ENCODE measurements around the gene NAIF1.

NAIF1 gene

GRCh38 chr9:128054087-128054486 is 13.0 kb downstream of the NAIF1 start:
- H3K79me2 ChIP-seq (ENCODE audit: insufficient read depth, low read length), result no peaks in the 10 kb centered on the region
- no peaks in the 10 kb centered on the region for H3K9me3 ChIP-seq (ENCODE audit: low read length)
- H3K27me3 ChIP-seq (ENCODE audit: insufficient read depth, low read length), result no peaks in the 10 kb centered on the region
- no peaks in the 10 kb centered on the region for H3F3A ChIP-seq (ENCODE audit: insufficient read depth, low read length)
- no peak overlapping the region for H3K4me2 ChIP-seq (ENCODE audit: low read length)
- H4K20me1 ChIP-seq (ENCODE audit: insufficient read depth, low read length), result no peaks in the 10 kb centered on the region
- H3K36me3 ChIP-seq (ENCODE audit: insufficient read depth, low read length), result no peaks in the 10 kb centered on the region
- TF ChIP-seq, protein P1, sequence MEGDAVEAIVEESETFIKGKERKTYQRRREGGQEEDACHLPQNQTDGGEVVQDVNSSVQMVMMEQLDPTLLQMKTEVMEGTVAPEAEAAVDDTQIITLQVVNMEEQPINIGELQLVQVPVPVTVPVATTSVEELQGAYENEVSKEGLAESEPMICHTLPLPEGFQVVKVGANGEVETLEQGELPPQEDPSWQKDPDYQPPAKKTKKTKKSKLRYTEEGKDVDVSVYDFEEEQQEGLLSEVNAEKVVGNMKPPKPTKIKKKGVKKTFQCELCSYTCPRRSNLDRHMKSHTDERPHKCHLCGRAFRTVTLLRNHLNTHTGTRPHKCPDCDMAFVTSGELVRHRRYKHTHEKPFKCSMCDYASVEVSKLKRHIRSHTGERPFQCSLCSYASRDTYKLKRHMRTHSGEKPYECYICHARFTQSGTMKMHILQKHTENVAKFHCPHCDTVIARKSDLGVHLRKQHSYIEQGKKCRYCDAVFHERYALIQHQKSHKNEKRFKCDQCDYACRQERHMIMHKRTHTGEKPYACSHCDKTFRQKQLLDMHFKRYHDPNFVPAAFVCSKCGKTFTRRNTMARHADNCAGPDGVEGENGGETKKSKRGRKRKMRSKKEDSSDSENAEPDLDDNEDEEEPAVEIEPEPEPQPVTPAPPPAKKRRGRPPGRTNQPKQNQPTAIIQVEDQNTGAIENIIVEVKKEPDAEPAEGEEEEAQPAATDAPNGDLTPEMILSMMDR (IDR thresholded peaks at IDR 0.05; ENCODE audit: low read length), result no peak
- TF ChIP-seq EZH2 (IDR thresholded peaks at IDR 0.05; ENCODE audit: borderline replicate concordance, low read length), result no peak
- peaks cover 11% of the 10 kb centered on the region for H3K4me1 ChIP-seq (ENCODE audit: insufficient read depth, low read length, severe bottlenecking)
- no peak overlapping the region for H3K27ac ChIP-seq (ENCODE audit: low read depth, low read length, poor library complexity, severe bottlenecking)
- H3K9ac ChIP-seq (ENCODE audit: low read length), result no peak overlapping the region
- H3K9me2 ChIP-seq (ENCODE audit: low read depth, low read length), result no peaks in the 10 kb centered on the region
- no peak overlapping the region for H2AFZ ChIP-seq (ENCODE audit: low read length)
- no peak overlapping the region for H3K4me3 ChIP-seq (ENCODE audit: low read depth, low read length, poor library complexity, severe bottlenecking)

DNA sequence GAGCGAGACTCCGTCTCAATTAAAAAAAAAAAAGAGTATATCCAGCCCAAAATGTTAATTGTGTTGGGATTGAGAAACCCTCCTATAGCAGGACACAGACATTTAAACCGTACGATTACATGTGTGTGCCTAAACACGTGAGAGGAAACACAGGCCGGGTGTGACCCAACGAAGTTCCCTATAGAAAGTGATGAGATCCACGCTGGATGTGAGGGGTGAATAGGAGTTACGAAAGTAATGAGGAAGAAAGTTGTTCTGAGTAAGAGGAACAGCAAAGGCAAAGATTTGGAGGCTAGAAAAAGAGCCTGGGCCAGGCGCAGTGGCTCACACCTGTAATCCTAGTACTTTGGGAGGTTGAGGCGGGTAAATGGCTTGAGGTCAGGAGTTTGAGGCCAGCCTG is 13.6 kb downstream of the NAIF1 start:
- TF ChIP-seq, protein P1 (IDR thresholded peaks at IDR 0.05; ENCODE audit: low read length), result no peak
- no peak for TF ChIP-seq EZH2 (IDR thresholded peaks at IDR 0.05; ENCODE audit: borderline replicate concordance, low read length)
- Histone ChIP-seq H3K9me3 (ENCODE audit: low read length) (no peaks in the 10 kb centered on the region), H3F3A (ENCODE audit: insufficient read depth, low read length) (no peaks in the 10 kb centered on the region), H3K4me3 (ENCODE audit: low read depth, low read length, poor library complexity, severe bottlenecking) (no peak overlapping the region), H3K79me2 (ENCODE audit: insufficient read depth, low read length) (no peaks in the 10 kb centered on the region), H2AFZ (ENCODE audit: low read length) (no peak overlapping the region), H3K4me1 (ENCODE audit: insufficient read depth, low read length, severe bottlenecking) (peaks cover 11% of the 10 kb centered on the region), H3K27ac (ENCODE audit: low read depth, low read length, poor library complexity, severe bottlenecking) (no peak overlapping the region), H4K20me1 (ENCODE audit: insufficient read depth, low read length) (no peaks in the 10 kb centered on the region), H3K9ac (ENCODE audit: low read length) (no peak overlapping the region), H3K36me3 (ENCODE audit: insufficient read depth, low read length) (no peaks in the 10 kb centered on the region), H3K4me2 (ENCODE audit: low read length) (no peak overlapping the region), H3K9me2 (ENCODE audit: low read depth, low read length) (no peaks in the 10 kb centered on the region), H3K27me3 (ENCODE audit: insufficient read depth, low read length) (no peaks in the 10 kb centered on the region)

- no peaks in the 10 kb centered on the region for H3K9me3 ChIP-seq (ENCODE audit: low read length)
- no peaks in the 10 kb centered on the region for H3K36me3 ChIP-seq (ENCODE audit: insufficient read depth, low read length)
- H3K4me3 ChIP-seq (ENCODE audit: low read depth, low read length, poor library complexity, severe bottlenecking), result no peak overlapping the region
- no peaks in the 10 kb centered on the region for H3K27me3 ChIP-seq (ENCODE audit: insufficient read depth, low read length)
- no peak overlapping the region for H3K27ac ChIP-seq (ENCODE audit: low read depth, low read length, poor library complexity, severe bottlenecking)
- H3K9ac ChIP-seq (ENCODE audit: low read length), result no peak overlapping the region
- H4K20me1 ChIP-seq (ENCODE audit: insufficient read depth, low read length), result no peaks in the 10 kb centered on the region
- H3K4me2 ChIP-seq (ENCODE audit: low read length), result 0 out of 2 replicates have a peak overlapping the region, but pooled peaks have one; percentile 1
- TF ChIP-seq, protein P1 (IDR thresholded peaks at IDR 0.05; ENCODE audit: low read length), result no peak
- TF ChIP-seq EZH2 (IDR thresholded peaks at IDR 0.05; ENCODE audit: borderline replicate concordance, low read length), result no peak
- H3F3A ChIP-seq (ENCODE audit: insufficient read depth, low read length), result no peaks in the 10 kb centered on the region
- H3K4me1 ChIP-seq (ENCODE audit: insufficient read depth, low read length, severe bottlenecking), result peaks cover 11% of the 10 kb centered on the region
- H2AFZ ChIP-seq (ENCODE audit: low read length), result no peak overlapping the region
- H3K9me2 ChIP-seq (ENCODE audit: low read depth, low read length), result no peaks in the 10 kb centered on the region
- no peaks in the 10 kb centered on the region for H3K79me2 ChIP-seq (ENCODE audit: insufficient read depth, low read length)
Measured at GRCh38 chr9:128051932-128052709, 15.0 kb downstream of the NAIF1 start.
